K562 (cell line): ENCODE data around the gene BRD3OS. TPM values are rescaled to one million over a fixed set of nuclear protein-coding genes. Genes with fewer than 3 reads are reported as not detected.

Experiments used
- ZBTB40 ChIP-seq, 2 experiments: fragments of 450-650 bp in 1 of 2; sonication (generic) in 1 of 2; formaldehyde crosslinking in 1 of 2; IDR thresholded peaks; 2 replicates each; pipeline versions ENCODE4 v1.7.1 to v1.9.0; 2016 to 2022; ENCODE audit warnings: inconsistent platforms in 1 of 2, mild to moderate bottlenecking in 1 of 2, missing genetic modification reagents in 1 of 2
- polyA plus RNA-seq, 8 experiments: library from polyadenylated mRNA; depleted of rRNA in 4 of 8; stranded (reverse) in 5 of 8; unstranded in 3 of 8; fragments of >200 nt; fragmentation: Nextera tagmentation in 2 of 8; fragmentation: Illumina TruSeq in 1 of 8; extraction: Ambion mirVana in 2 of 8; extraction: Trizol in 1 of 8; gene quantifications; 2 replicates each; pipeline versions ENCODE4 v1.2.1 to v1.2.3, GENCODE V29; 2011 to 2014; ENCODE audit warnings: inconsistent platforms in 1 of 8, missing spikeins in 1 of 8
- total RNA-seq, 7 experiments: library from RNA; depleted of rRNA in 6 of 7; stranded (reverse); fragments of >200 nt in 6 of 7; fragmentation: Illumina TruSeq in 2 of 7; extraction: Trizol in 2 of 7; gene quantifications; 2 replicates each; pipeline versions ENCODE4 v1.2.1 to v1.2.3, GENCODE V29; 2011 to 2021; ENCODE audit warnings: low replicate concordance in 1 of 7

BRD3OS gene
- total and polyA plus RNA-seq, 9 of the 15 experiments (the other 6 are each of a cell fraction or from before 2014, with no cell fraction given) = 1.1 to 8.7 (median 5.9) TPM

- 0 out of 2 replicates have a peak, but pooled peaks have one; percentile 24 for TF ChIP-seq ZBTB40 (IDR thresholded peaks at IDR 0.05)
- no peak for TF ChIP-seq ZBTB40 (CRISPR knock-in tag; IDR thresholded peaks at IDR 0.05)
Measured at GRCh38 chr9:134068744-134069479, 43.6 kb downstream of the BRD3OS start (continued).
